Cerebellar nuclear complex (tissue), 1 donor: Measurements from ENCODE around the gene TRIM54.

ENCODE experiments used
- DNase-seq, 2 experiments: peaks; one replicate each; lab custom pipeline; 2025; lab: John Stamatoyannopoulos, UW

The TRIM54 gene

DNA sequence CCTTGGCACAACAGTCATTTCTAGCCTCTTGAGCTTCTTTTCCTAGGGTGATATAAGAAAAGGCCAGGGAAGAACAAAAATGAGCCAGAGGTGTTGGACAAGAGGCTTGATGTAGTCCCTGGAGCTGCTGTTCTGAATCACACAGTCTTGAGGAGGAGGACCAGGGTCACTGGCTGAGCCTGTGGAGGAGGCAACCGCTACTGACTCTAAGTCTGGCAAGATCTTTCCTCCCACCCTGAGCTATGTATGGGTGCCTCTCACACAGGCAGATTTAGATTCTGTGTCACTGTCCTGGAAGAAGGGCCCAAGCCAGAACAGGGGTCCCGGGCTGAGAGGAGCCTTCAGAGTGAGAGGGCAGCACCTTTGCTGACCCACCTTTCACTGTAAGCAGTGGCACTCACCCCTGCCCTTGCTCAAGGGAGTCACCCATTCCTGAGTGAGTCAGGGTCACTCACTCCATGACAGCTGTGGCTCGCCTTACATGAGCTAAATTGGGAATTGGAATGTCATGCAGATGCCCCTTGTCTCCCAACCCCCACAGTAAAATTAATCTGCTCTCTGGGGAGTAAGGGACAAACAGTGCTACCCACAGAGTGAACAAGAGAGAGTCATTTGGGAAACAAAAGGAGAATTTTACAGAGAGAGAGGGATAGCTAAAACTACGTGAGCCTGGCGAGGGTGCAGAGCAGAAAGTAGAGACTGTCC, at the start of gene TRIM54:
TRIM54 (plus strand) TSS at position 575 of the 705 bp plus-strand sequence. CDS start 303 bp downstream, outside the sequence.
- DNase-seq = no peak

DNA sequence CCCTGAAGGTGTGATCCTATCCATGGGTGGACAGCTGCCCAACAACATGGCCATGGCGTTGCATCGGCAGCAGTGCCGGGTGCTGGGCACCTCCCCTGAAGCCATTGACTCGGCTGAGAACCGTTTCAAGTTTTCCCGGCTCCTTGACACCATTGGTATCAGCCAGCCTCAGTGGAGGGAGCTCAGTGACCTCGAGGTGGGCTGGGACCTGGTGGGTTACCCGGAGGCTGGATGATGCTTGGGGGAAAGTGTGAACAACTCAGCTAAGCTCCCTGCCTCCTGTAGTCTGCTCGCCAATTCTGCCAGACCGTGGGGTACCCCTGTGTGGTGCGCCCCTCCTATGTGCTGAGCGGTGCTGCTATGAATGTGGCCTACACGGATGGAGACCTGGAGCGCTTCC, 48.9 kb upstream of the TRIM54 start:
- DNase-seq = no peak

DNA sequence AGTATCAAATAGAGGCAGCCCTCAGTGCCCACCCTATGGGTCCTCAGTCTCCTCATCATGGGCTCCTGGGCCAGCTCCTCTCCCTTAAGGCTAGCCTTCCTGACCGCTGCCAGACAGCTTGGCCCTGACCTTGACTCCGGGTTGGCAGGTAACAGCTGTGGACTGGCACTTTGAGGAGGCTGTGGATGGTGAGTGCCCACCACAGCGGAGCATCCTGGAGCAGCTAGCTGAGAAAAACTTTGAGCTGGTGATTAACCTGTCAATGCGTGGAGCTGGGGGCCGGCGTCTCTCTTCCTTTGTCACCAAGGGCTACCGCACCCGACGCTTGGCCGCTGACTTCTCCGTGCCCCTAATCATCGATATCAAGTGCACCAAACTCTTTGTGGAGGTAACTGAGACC, 46.1 kb upstream of the TRIM54 start:
- DNase-seq = no peak

DNA sequence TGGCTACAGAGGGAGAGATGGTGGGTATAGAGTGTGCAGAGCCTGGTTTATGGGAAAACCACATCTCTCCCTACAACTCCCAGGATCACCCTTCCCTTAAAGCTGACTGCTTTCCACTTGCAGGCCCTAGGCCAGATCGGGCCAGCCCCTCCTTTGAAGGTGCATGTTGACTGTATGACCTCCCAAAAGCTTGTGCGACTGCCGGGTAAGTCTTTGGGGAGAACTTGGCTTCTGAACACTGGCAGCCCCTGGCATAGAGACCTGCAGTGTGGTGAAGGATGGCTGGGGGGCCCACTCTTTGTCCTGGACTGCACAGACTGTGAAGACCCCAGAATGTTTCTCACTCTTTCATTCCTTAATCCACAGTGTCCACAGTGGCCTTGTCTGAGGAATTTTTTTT, 45.6 kb upstream of the TRIM54 start:
- DNase-seq = no peak

DNA sequence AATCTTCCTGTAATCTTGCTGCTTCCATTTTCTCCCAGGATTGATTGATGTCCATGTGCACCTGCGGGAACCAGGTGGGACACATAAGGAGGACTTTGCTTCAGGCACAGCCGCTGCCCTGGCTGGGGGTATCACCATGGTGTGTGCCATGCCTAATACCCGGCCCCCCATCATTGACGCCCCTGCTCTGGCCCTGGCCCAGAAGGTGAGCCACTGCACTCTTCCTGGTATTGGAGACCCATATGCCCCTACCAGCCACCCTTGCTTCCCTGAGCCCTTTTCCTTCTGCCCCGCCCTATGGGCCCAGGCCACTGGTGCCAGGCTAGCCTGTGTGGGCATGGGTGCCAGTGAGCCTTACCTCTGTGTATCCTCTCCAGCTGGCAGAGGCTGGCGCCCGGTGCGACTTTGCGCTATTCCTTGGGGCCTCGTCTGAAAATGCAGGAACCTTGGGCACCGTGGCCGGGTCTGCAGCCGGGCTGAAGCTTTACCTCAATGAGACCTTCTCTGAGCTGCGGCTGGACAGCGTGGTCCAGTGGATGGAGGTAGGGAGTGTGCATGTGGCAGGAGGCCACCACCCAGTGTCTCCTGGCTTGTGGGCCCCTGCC, 44.8 kb upstream of the TRIM54 start:
- DNase-seq = no peak

- DNase-seq = no peak
Observed at GRCh38 chr2:27238976-27239375, 43.3 kb upstream of the TRIM54 start.

DNA sequence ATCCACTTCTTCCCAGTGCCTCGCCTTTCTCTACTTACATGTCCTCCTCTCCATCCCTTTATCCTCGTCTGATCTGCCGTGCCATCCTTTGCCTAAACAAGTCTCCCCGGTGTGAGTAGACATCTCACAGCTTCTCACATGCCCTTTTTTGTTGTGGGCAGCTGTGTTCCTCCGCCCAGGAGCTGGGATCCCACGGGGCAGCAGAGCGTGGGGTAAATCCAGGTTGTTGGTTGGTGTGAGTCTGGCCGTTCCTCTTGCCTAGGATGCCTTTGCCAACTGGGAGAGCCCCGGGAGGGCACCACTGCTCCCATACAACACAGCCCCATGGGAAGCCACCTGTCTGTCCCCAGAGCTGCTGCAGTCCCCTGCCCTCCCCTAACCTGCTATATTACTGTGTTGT, 41.8 kb upstream of the TRIM54 start:
- DNase-seq = no peak

- no peak for DNase-seq
Observed at GRCh38 chr2:27241761-27242613, 40.2 kb upstream of the TRIM54 start.

DNA sequence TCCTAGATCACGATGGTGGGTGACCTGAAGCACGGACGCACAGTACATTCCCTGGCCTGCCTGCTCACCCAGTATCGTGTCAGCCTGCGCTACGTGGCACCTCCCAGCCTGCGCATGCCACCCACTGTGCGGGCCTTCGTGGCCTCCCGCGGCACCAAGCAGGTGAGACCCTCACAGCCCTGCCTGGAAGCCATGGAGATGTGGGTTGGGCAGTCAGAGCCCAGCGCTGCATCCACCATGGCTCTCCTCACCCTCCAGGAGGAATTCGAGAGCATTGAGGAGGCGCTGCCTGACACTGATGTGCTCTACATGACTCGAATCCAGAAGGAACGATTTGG, 39.6 kb upstream of the TRIM54 start:
- DNase-seq = no peak

- DNase-seq = no peak
Observed at GRCh38 chr2:27243391-27244130, 38.7 kb upstream of the TRIM54 start.

DNA sequence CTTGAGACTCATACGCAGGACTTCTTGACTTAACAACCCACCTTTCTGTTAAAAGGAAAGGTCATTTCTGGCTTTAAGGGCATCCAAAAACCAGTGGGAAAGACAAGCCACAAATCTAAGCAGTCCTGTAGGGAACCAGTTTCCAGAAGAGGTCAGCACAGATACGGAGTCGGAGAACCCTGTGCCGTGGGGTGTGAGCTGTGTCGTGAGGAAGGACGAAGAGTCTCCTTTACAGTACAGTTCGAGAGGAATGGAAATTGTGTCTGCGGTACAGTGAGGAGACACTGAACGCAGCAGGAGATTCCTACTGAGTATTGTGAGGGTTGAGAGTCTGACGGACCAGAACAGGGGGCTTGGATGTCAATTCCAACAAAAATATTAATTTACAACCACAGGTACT, 37.1 kb upstream of the TRIM54 start:
- DNase-seq = no peak

- no peak for DNase-seq
Observed at GRCh38 chr2:27245626-27246025, 36.6 kb upstream of the TRIM54 start.

DNA sequence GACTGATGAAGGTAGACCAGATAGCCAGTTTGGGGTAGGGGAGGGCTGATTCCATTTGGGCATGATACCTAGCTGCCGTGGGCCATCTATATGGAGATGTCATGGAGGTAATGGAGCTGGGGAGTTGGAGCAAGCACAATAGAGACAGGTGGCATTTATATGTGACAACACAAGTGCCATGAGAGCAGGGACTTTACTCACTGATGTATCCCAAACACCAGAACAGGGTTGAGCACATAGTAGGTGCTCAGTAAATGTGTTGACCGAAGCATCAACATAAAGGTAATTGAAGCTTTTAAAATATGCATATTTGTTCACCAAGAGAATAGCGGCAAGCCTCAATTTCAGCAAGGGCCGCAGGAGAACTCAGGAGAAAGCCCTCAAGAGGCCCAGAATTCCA, 34.3 kb upstream of the TRIM54 start:
- DNase-seq = no peak

DNA sequence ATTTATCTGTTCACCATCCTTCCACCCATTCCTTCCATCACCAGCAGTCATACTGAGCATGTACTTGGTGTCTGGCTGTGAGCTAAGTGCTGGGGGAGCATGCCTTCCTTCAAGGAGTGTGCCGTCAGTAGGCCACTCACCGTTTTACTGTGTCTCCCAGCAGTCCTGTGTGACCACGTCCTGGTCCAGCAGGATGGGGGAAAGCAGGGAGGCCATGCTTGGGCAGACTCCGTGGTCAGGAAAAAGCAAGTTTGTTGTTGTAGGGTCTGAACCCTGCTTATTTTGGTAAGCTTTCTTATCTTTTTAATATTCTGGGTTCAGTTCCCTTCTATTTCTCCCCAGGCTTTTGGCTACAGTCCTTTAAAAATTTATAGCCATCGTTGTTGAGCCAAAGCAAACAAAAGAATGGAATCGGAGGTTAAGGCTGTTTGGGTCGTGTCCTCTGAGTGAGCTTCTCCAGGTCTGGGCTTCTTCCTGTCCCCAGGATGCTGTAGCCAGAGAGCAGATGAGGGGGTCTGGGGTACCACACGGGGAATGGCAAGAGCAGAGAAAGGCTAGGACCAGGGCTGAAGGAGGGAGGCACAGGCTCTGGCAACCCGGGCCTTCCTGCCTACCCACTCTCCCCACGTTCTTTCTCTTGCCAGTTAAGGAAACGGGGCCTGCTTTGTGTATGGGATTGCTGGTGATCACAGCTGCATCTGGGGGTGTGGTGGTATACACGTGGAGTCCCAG, 32.9 kb upstream of the TRIM54 start:
- DNase-seq = no peak

- DNase-seq = no peak
Observed at GRCh38 chr2:27249891-27250651, 32.2 kb upstream of the TRIM54 start.

GRCh38 chr2:27250652-27251379, 31.4 kb upstream of the TRIM54 start:
- DNase-seq = no peak

- no peak for DNase-seq
Observed at GRCh38 chr2:27251766-27252165, 30.5 kb upstream of the TRIM54 start.

GRCh38 chr2:27255187-27255586, 27.0 kb upstream of the TRIM54 start:
- no peak for DNase-seq

DNA sequence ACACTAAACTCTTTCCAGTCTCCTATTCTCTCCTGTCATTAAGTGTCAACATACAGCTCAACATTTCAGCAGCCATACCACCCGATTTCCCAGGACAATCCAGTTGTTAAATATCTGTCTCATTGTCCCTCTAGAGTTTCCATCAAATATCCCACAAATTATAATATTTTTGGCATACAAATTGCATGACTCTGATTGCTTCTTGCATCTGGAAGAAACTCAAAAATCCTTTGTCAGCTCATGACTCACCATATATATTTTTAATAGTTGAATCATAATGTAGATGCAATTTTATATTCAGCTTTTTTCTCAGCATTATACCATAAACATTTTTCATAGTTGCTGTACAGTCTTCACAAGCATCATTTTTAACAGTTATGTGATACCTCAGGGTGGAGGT, 26.6 kb upstream of the TRIM54 start:
- no peak for DNase-seq

DNA sequence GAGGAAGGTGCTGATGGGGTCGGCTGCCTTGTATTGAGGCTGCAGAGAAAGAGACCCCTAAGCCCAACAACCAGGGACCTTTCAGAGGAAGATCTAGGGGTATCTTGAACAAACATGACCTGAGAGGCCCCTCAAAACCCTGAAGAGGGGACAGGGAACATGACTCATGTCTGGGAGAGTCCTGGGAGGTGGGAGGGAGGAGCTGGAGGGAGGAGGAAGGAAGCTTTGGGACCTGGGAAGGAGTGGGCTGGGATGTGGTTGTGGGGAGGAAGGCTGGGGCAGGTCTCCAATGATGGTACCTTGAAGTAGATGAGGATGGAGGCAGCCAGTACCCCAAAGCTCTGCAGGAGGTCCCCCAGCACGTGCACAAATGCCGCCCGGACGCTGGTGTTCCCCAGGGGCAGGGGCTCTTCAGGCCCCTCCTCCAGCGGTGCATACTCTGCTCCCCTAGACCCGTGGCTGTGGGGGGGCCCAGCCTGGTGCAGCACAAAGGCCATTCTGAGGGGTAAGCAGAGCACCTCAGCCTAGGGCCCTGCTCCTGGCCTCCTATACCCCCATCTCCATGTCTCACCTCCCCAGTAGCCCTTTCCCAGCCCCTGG, 25.3 kb upstream of the TRIM54 start:
- DNase-seq = no peak
